ENCODE data around the gene CDC6.

- TF ChIP-seq CTCF (IDR thresholded peaks at IDR 0.05) (no peak), POLR2A (IDR thresholded peaks at IDR 0.05) (no peak)
These were observed 9.8 kb downstream of the CDC6 start for GRCh38 chr17:40297511-40297910.
